IMR-90 (cell line): ENCODE measurements around the gene STARD3. TPM values are rescaled to one million over a fixed set of nuclear protein-coding genes. Genes with fewer than 3 reads are reported as not detected.

Experiments used
- ATAC-seq: fragments of 200-7000 bp; cut with Tn5 transposase; 2 replicates; pipeline ENCODE4 v1.9.1; 2020; ENCODE audit warnings: low read depth, mild to moderate bottlenecking, moderate library complexity
- BruUV-seq: library from RNA; stranded (reverse); fragments of 400-500 nt; replicated peaks from 2 replicates; lab custom pipeline; 2021; lab: Mats Ljungman, UMichigan
- CTCF ChIA-PET: fragments of 300-600 bp; formaldehyde crosslinking; extraction: SDS; loops from one replicate; lab custom pipeline; 2021; ENCODE audit warnings: antibody characterized with exemption; lab: Yijun Ruan, JAX
- POLR2A ChIA-PET: fragments of 300-600 bp; sonication (Branson Sonifier 250); formaldehyde crosslinking; loops from one replicate; lab custom pipeline; 2022; ENCODE audit warnings: antibody characterized with exemption; ENCODE audit not compliant: unreplicated experiment; lab: Charles Lee
- DNase-seq: peaks from one replicate; pipeline ENCODE4 v3.0.0; 2013
- H2AFZ ChIP-seq: replicated peaks from 2 replicates; pipeline ENCODE3; 2013; ENCODE audit warnings: low read length, mild to moderate bottlenecking; ENCODE audit not compliant: poor library complexity
- H2AK5ac ChIP-seq: 2 replicates; pipeline ENCODE4 v1.6.1; 2013; ENCODE audit warnings: low read depth, low read length, inconsistent platforms
- H2AK9ac ChIP-seq: replicated peaks from 2 replicates; pipeline ENCODE3; 2013; ENCODE audit warnings: mild to moderate bottlenecking, low read depth, low read length, moderate library complexity; ENCODE audit not compliant: poor library complexity
- H2BK120ac ChIP-seq: 2 replicates; pipeline ENCODE4 v1.6.1; 2013; ENCODE audit warnings: low read depth, low read length, inconsistent platforms
- H2BK15ac ChIP-seq: 3 replicates; pipeline ENCODE4 v1.6.1; 2013; ENCODE audit warnings: low read depth, low read length, inconsistent platforms
- H2BK20ac ChIP-seq: 2 replicates; pipeline ENCODE4 v1.6.1; 2013; ENCODE audit warnings: low read depth, mild to moderate bottlenecking, inconsistent platforms, low read length, moderate library complexity
- H2BK5ac ChIP-seq: 2 replicates; pipeline ENCODE4 v1.6.1; 2013; ENCODE audit warnings: mild to moderate bottlenecking, low read depth, low read length, inconsistent platforms; ENCODE audit not compliant: poor library complexity, severe bottlenecking
- H3K14ac ChIP-seq: replicated peaks from 2 replicates; pipeline ENCODE4 v1.6.1; 2013; ENCODE audit warnings: low read depth, low read length, inconsistent platforms
- H3K18ac ChIP-seq: 2 replicates; pipeline ENCODE4 v1.6.1; 2013; ENCODE audit warnings: low read depth, low read length, control low read depth
- H3K23ac ChIP-seq: 2 replicates; pipeline ENCODE4 v1.6.1; 2013; ENCODE audit warnings: low read depth, low read length, inconsistent platforms
- H3K27ac ChIP-seq: 2 replicates; pipeline ENCODE4 v1.5.1; 2013; ENCODE audit warnings: mild to moderate bottlenecking, control low read depth, low read length; ENCODE audit not compliant: insufficient read depth
- H3K27me3 ChIP-seq: 2 replicates; pipeline ENCODE4 v1.6.1; 2013; ENCODE audit warnings: low read length; ENCODE audit not compliant: control insufficient read depth, insufficient read depth
- H3K36me3 ChIP-seq: 2 replicates; pipeline ENCODE4 v1.6.1; 2013; ENCODE audit warnings: low read length, mixed read lengths; ENCODE audit not compliant: control insufficient read depth, insufficient read depth
- H3K4ac ChIP-seq: 2 replicates; pipeline ENCODE4 v1.6.1; 2013; ENCODE audit warnings: low read depth, low read length, inconsistent platforms
- H3K4me1 ChIP-seq: 2 replicates; pipeline ENCODE4 v1.6.1; 2013; ENCODE audit warnings: low read length, mixed read lengths; ENCODE audit not compliant: control insufficient read depth, insufficient read depth
- H3K4me2 ChIP-seq: 2 replicates; pipeline ENCODE4 v1.6.1; 2013; ENCODE audit warnings: low read depth, mild to moderate bottlenecking, control low read depth, low read length, moderate library complexity
- H3K4me3 ChIP-seq: 2 replicates; pipeline ENCODE4 v1.5.1; 2013; ENCODE audit warnings: low read depth, mild to moderate bottlenecking, control low read depth, low read length, moderate library complexity; ENCODE audit not compliant: insufficient read depth
- H3K56ac ChIP-seq: 2 replicates; pipeline ENCODE4 v1.6.1; 2013; ENCODE audit warnings: low read length, inconsistent platforms; ENCODE audit not compliant: insufficient read depth; ENCODE audit errors: extremely low read depth
- H3K79me1 ChIP-seq, 2 experiments: 2 replicates each; pipeline ENCODE4 v1.6.1; 2013; ENCODE audit warnings: low read length in 2 of 2, inconsistent platforms in 1 of 2, low read depth in 1 of 2
- H3K9ac ChIP-seq: 2 replicates; pipeline ENCODE4 v1.6.1; 2013; ENCODE audit warnings: low read depth, low read length, control low read depth
- H3K9me1 ChIP-seq: 2 replicates; pipeline ENCODE4 v1.6.1; 2013; ENCODE audit warnings: low read length, inconsistent platforms; ENCODE audit not compliant: insufficient read depth
- H3K9me3 ChIP-seq: 2 replicates; pipeline ENCODE4 v1.6.1; 2013; ENCODE audit warnings: low read length; ENCODE audit not compliant: control insufficient read depth, insufficient read depth
- H4K20me1 ChIP-seq: 2 replicates; pipeline ENCODE4 v1.6.1; 2013; ENCODE audit warnings: low read length, inconsistent platforms; ENCODE audit not compliant: insufficient read depth
- H4K5ac ChIP-seq: 2 replicates; pipeline ENCODE4 v1.6.1; 2013; ENCODE audit warnings: mild to moderate bottlenecking, low read depth, low read length, control low read depth
- H4K8ac ChIP-seq, 2 experiments: 2 replicates each; pipeline ENCODE4 v1.6.1; 2013; ENCODE audit warnings: low read depth in 2 of 2, low read length in 2 of 2, control low read depth in 1 of 2, inconsistent platforms in 1 of 2
- H4K91ac ChIP-seq: 2 replicates; pipeline ENCODE4 v1.6.1; 2013; ENCODE audit warnings: low read depth, low read length, inconsistent platforms; ENCODE audit not compliant: insufficient read depth
- CEBPB ChIP-seq: IDR thresholded peaks from 2 replicates; pipeline ENCODE4 v1.6.1; 2012; ENCODE audit warnings: low read depth, low read length, improper control_type of control experiment
- CHD1 ChIP-seq: IDR thresholded peaks from 2 replicates; pipeline ENCODE4 v1.6.1; 2012; ENCODE audit warnings: low read depth, low read length, improper control_type of control experiment
- MAZ ChIP-seq: IDR thresholded peaks from 2 replicates; pipeline ENCODE4 v1.6.1; 2012; ENCODE audit warnings: low read depth, mild to moderate bottlenecking, low read length, improper control_type of control experiment, moderate library complexity, borderline replicate concordance
- MXI1 ChIP-seq: IDR thresholded peaks from 2 replicates; pipeline ENCODE4 v1.6.1; 2012; ENCODE audit warnings: low read depth, mild to moderate bottlenecking, low read length, moderate library complexity, borderline replicate concordance
- RAD21 ChIP-seq: IDR thresholded peaks from 2 replicates; pipeline ENCODE4 v1.6.1; 2012; ENCODE audit warnings: low read length, improper control_type of control experiment
- RFX5 ChIP-seq: IDR thresholded peaks from 2 replicates; pipeline ENCODE4 v1.8.0; 2012; ENCODE audit warnings: low read depth, mild to moderate bottlenecking, low read length, moderate library complexity
- WGBS, 2 experiments: methylation state at CpG; one replicate each; pipeline versions ENCODE4 v1.1.5 to v1.1.7; 2013; ENCODE audit warnings: missing lambda C conversion rate in 2 of 2; ENCODE audit not compliant: insufficient read length in 1 of 2; ENCODE audit errors: extremely low coverage in 2 of 2; 5-methylcytosine and 5-hydroxymethylcytosine counted together
- dilution Hi-C: fragments of 300-500 bp; cut with HindIII; formaldehyde crosslinking; loops from one replicate; pipeline ENCODE4 v1.14.3; 2018; ENCODE audit warnings: low sequenced_read_pairs; ENCODE audit not compliant: unreplicated experiment
- in situ Hi-C: fragments of 300-500 bp; cut with MboI; formaldehyde crosslinking; loops from 3 replicates; pipeline ENCODE4 v1.14.3; 2019; ENCODE audit warnings: low sequenced_read_pairs, inconsistent platforms, mixed read lengths
- intact Hi-C: fragments of 100-400 bp; cut with micrococcal nuclease; formaldehyde crosslinking; loops from 2 replicates; pipeline ENCODE4 v1.10.0; 2022
- polyA plus RNA-seq, 3 experiments: library from polyadenylated mRNA; depleted of rRNA; stranded (reverse); fragments of >200 nt; gene quantifications; 2 replicates each; pipeline ENCODE4 v1.2.3, GENCODE V29; 2012; ENCODE audit warnings: low replicate concordance in 1 of 3
- total RNA-seq: library from RNA; depleted of rRNA; stranded (reverse); fragments of >200 nt; gene quantifications from 2 replicates; pipeline ENCODE4 v1.2.3, GENCODE V29; 2012
- TF ChIP-seq, protein P1 (sequence below): fragments of 150-350 bp; IDR thresholded peaks from 2 replicates; pipeline ENCODE4 v1.6.1; 2016; ENCODE audit warnings: low read depth, mild to moderate bottlenecking, low read length, moderate library complexity, borderline replicate concordance
- TF ChIP-seq, protein P2 (sequence below): fragments of 150-350 bp; IDR thresholded peaks from 2 replicates; pipeline ENCODE4 v1.6.1; 2017; ENCODE audit warnings: mild to moderate bottlenecking, antibody characterized with exemption, low read length, low read depth

STARD3 gene
- total and polyA plus RNA-seq, 2 of the 4 experiments (the other 2 are of a cell fraction) = 8.1 to 50.4 TPM

DNA sequence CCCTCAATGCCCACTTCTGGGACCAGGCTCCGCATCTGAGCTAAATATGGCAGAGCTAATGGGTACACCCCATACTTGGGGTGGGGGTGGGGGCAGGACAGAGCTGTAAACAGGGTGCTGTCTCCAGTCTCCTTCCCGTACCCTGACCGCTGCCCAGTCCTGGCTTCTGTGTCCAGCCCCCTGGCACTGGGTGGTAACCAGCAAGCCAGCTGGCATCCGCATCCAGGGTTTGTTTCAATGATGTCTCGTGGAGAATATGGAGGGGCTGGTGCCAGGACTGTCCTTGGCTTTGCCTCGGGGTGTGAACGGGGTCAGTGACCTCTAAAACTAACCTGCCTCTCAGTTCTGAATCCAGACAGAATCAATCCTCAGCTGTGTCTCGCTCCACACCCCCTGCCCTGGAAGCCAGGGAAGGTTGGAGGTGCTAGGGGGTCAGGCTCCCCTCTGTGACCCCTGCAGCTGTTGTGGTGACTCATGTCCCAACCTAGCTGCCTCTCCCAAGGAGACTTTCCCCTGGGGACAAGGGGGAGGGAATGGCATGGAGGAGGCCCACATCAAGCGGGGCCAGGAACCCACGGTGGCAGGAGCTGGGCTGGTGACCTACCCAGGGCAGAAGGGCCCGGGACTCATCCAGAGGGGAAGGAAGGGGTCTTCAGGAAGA is 29.8 kb downstream of the STARD3 start:
- no peak overlapping the region for H2BK15ac ChIP-seq
- H2AFZ ChIP-seq = no peak overlapping the region
- no peak overlapping the region for H2AK5ac ChIP-seq
- no peak overlapping the region for H3K27ac ChIP-seq
- 82% methylated on average over 4 of the region's 11 CpGs; no CpG with 5 or more reads in 1 of the 2 experiments for WGBS, 2 experiments
- no peak overlapping the region for H3K56ac ChIP-seq
- H4K8ac ChIP-seq = no peak overlapping the region
- H4K20me1 ChIP-seq = no peaks in the 10 kb centered on the region; the same call in none of the 2 replicates
- DNase-seq = no peak
- H3K4me1 ChIP-seq = peaks cover 7% of the 10 kb centered on the region; the same call in 1 of the 2 replicates
- no peaks in the 10 kb centered on the region for H3K9me1 ChIP-seq
- dilution Hi-C loops = no loop called here
- H2AK9ac ChIP-seq = no peak overlapping the region
- BruUV-seq = no TSS peak
- H2BK120ac ChIP-seq = no peak overlapping the region
- H3K4ac ChIP-seq = no peak overlapping the region
- no peak overlapping the region for H3K23ac ChIP-seq
- ChIA-PET POLR2A (no interaction called here), CTCF (interaction anchor here (0.9 kb wide), 1 partner anchor 45 kb away, joined by 3 read pairs; no protein-coding TSS in a partner anchor)
- no peak overlapping the region for H3K4me3 ChIP-seq
- H3K9ac ChIP-seq = no peak overlapping the region
- no peak overlapping the region for H2BK5ac ChIP-seq
- intact Hi-C loops = no loop called here
- H3K27me3 ChIP-seq = peaks cover 39% of the 10 kb centered on the region
- no peaks in the 10 kb centered on the region for H3K9me3 ChIP-seq
- H4K91ac ChIP-seq = no peak overlapping the region
- H3K36me3 ChIP-seq = peaks cover 7% of the 10 kb centered on the region
- TF ChIP-seq, protein P1, sequence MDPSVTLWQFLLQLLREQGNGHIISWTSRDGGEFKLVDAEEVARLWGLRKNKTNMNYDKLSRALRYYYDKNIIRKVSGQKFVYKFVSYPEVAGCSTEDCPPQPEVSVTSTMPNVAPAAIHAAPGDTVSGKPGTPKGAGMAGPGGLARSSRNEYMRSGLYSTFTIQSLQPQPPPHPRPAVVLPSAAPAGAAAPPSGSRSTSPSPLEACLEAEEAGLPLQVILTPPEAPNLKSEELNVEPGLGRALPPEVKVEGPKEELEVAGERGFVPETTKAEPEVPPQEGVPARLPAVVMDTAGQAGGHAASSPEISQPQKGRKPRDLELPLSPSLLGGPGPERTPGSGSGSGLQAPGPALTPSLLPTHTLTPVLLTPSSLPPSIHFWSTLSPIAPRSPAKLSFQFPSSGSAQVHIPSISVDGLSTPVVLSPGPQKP = no peak
- TF ChIP-seq MXI1 (no peak), CEBPB (no peak), CHD1 (no peak), MAZ (no peak), RAD21 (no peak), RFX5 (no peak)
- TF ChIP-seq, protein P2, sequence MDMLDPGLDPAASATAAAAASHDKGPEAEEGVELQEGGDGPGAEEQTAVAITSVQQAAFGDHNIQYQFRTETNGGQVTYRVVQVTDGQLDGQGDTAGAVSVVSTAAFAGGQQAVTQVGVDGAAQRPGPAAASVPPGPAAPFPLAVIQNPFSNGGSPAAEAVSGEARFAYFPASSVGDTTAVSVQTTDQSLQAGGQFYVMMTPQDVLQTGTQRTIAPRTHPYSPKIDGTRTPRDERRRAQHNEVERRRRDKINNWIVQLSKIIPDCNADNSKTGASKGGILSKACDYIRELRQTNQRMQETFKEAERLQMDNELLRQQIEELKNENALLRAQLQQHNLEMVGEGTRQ = no peak
- ATAC-seq = no peak
- in situ Hi-C loops = no loop called here
- H3K14ac ChIP-seq = no peak overlapping the region
- H3K18ac ChIP-seq = no peak overlapping the region
- H2BK20ac ChIP-seq = no peak overlapping the region
- H3K4me2 ChIP-seq = no peak overlapping the region
- no peak overlapping the region for H4K5ac ChIP-seq
- no peaks in the 10 kb centered on the region for H3K79me1 ChIP-seq
